DOHH2 (cell line): ENCODE results near the gene SH3TC2.

Experiments
- H3F3A ChIP-seq: fragments of 200-600 bp; sonication (generic), shearing (Covaris generic); 2 replicates; pipeline ENCODE4 v1.6.0; 2016; ENCODE audit warnings: antibody characterized with exemption, mild to moderate bottlenecking; ENCODE audit not compliant: control insufficient read depth, insufficient read depth
- H3K27ac ChIP-seq: fragments of 200-600 bp; sonication (generic); 2 replicates; pipeline ENCODE4 v1.5.1; 2014; ENCODE audit warnings: low read depth, mild to moderate bottlenecking, low read length, moderate library complexity
- H3K27me3 ChIP-seq: fragments of 200-600 bp; sonication (generic); 2 replicates; pipeline ENCODE4 v1.6.1; 2014; ENCODE audit warnings: mild to moderate bottlenecking, low read length, mixed read lengths; ENCODE audit not compliant: control insufficient read depth
- H3K36me3 ChIP-seq: fragments of 200-600 bp; sonication (generic); 2 replicates; pipeline ENCODE4 v1.6.1; 2014; ENCODE audit warnings: mild to moderate bottlenecking, low read length, moderate library complexity, mixed read lengths; ENCODE audit not compliant: control insufficient read depth
- H3K4me1 ChIP-seq: fragments of 200-600 bp; sonication (generic); 2 replicates; pipeline ENCODE4 v1.6.1; 2014; ENCODE audit warnings: mild to moderate bottlenecking, low read length, mixed read lengths; ENCODE audit not compliant: control insufficient read depth
- H3K4me2 ChIP-seq: fragments of 200-600 bp; sonication (generic); 2 replicates; pipeline ENCODE4 v1.6.0; 2014; ENCODE audit warnings: mild to moderate bottlenecking, low read length, moderate library complexity
- H3K4me3 ChIP-seq: fragments of 200-600 bp; sonication (generic); 2 replicates; pipeline ENCODE4 v1.5.1; 2014; ENCODE audit warnings: mild to moderate bottlenecking, low read length, mixed read lengths
- H3K79me2 ChIP-seq: fragments of 200-600 bp; sonication (generic); 2 replicates; pipeline ENCODE4 v1.6.1; 2014; ENCODE audit warnings: mild to moderate bottlenecking, low read length, mixed read lengths; ENCODE audit not compliant: control insufficient read depth
- H3K9me2 ChIP-seq: fragments of 200-600 bp; sonication (generic); replicated peaks from 2 replicates; pipeline ENCODE4 v1.6.1; 2014; ENCODE audit warnings: mild to moderate bottlenecking, low read length, mixed read lengths; ENCODE audit not compliant: control insufficient read depth
- H3K9me3 ChIP-seq: fragments of 200-600 bp; sonication (generic); 2 replicates; pipeline ENCODE4 v1.6.1; 2014; ENCODE audit warnings: antibody characterized with exemption, low read length, mixed read lengths; ENCODE audit not compliant: control insufficient read depth, insufficient read depth
- H4K20me1 ChIP-seq: fragments of 200-600 bp; sonication (generic); 2 replicates; pipeline ENCODE4 v1.6.0; 2014; ENCODE audit warnings: low read depth, mild to moderate bottlenecking, antibody characterized with exemption, low read length, moderate library complexity; ENCODE audit not compliant: control insufficient read depth, insufficient read depth
- EZH2phosphoT487 ChIP-seq: fragments of 200-600 bp; sonication (generic); IDR thresholded peaks from 2 replicates; pipeline ENCODE4 v1.6.1; 2017; ENCODE audit warnings: borderline replicate concordance, mild to moderate bottlenecking, antibody characterized with exemption, low read length, moderate library complexity, mixed read lengths
- TF ChIP-seq, protein P1 (sequence below): fragments of 200-600 bp; sonication (generic); IDR thresholded peaks from one replicate; pipeline ENCODE4 v1.5.1; 2014; ENCODE audit warnings: antibody characterized with exemption, mild to moderate bottlenecking, low read depth, low read length; ENCODE audit not compliant: poor library complexity, severe bottlenecking

The SH3TC2 gene

DNA sequence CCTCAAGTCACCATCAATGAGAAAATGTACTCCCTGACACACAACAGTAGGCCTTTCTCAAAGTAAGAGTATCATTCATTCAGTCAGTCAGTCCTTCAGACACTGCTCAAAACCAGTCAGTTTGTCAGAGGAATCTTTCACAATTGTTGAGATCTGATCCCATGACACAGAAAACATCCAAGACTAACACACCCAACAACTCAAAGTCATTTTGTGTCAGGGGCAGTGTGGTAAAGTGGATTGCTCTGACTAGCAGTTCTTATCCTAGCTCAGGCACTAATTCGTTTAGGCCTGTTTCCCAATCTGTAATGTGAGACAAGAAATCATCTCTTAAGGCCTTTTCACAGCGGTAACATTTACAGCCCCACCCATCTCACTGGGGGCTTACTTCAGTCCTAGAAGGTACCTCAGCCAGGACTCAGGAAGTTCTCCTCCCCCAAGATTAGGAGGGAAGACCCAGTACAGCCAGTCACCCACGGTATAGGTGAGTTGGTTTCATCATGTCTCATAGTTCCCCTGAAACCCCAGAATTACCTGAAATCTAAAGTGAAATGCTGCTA, 31.9 kb downstream of the SH3TC2 start:
- TF ChIP-seq, protein P1, sequence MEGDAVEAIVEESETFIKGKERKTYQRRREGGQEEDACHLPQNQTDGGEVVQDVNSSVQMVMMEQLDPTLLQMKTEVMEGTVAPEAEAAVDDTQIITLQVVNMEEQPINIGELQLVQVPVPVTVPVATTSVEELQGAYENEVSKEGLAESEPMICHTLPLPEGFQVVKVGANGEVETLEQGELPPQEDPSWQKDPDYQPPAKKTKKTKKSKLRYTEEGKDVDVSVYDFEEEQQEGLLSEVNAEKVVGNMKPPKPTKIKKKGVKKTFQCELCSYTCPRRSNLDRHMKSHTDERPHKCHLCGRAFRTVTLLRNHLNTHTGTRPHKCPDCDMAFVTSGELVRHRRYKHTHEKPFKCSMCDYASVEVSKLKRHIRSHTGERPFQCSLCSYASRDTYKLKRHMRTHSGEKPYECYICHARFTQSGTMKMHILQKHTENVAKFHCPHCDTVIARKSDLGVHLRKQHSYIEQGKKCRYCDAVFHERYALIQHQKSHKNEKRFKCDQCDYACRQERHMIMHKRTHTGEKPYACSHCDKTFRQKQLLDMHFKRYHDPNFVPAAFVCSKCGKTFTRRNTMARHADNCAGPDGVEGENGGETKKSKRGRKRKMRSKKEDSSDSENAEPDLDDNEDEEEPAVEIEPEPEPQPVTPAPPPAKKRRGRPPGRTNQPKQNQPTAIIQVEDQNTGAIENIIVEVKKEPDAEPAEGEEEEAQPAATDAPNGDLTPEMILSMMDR: no peak
- no peak for TF ChIP-seq EZH2phosphoT487
- no peaks in the 10 kb centered on the region for H3K9me3 ChIP-seq
- H3K9me2 ChIP-seq: no peaks in the 10 kb centered on the region
- no peak overlapping the region for H3K27ac ChIP-seq
- H3F3A ChIP-seq: no peaks in the 10 kb centered on the region
- no peaks in the 10 kb centered on the region for H3K79me2 ChIP-seq
- H3K27me3 ChIP-seq: peaks cover 6% of the 10 kb centered on the region; the same call in 1 of the 2 replicates
- no peak overlapping the region for H3K4me2 ChIP-seq
- no peaks in the 10 kb centered on the region for H3K4me1 ChIP-seq
- H3K36me3 ChIP-seq: no peaks in the 10 kb centered on the region
- no peaks in the 10 kb centered on the region for H4K20me1 ChIP-seq
- H3K4me3 ChIP-seq: no peak overlapping the region

DNA sequence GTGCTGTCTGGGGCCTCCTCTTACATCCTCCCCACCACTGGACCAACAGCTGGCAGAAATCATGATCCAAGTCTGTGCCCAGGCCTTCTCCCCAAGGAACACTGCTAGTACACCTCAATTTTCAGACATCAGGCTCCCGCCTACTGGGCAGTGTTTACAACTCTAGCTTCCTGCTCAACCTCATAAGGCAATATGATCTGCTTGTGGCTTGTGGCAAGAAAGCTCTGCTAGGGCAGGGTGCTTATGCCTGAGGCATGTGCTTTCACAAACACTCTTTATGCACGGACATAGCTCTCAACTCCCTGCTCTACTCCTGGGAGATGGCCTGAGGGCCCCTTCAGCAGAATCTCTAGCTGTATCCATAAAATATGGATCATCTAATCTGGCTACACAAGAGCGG, 32.5 kb downstream of the SH3TC2 start:
- H3F3A ChIP-seq: no peaks in the 10 kb centered on the region
- no peak overlapping the region for H3K4me3 ChIP-seq
- no peak for TF ChIP-seq EZH2phosphoT487
- TF ChIP-seq, protein P1: no peak
- no peak overlapping the region for H3K27ac ChIP-seq
- no peaks in the 10 kb centered on the region for H3K79me2 ChIP-seq
- no peaks in the 10 kb centered on the region for H3K9me3 ChIP-seq
- H3K27me3 ChIP-seq: peaks cover under 1% of the 10 kb centered on the region; the same call in 1 of the 2 replicates
- H3K9me2 ChIP-seq: no peaks in the 10 kb centered on the region
- no peak overlapping the region for H3K4me2 ChIP-seq
- no peaks in the 10 kb centered on the region for H3K36me3 ChIP-seq
- no peaks in the 10 kb centered on the region for H3K4me1 ChIP-seq
- H4K20me1 ChIP-seq: no peaks in the 10 kb centered on the region

DNA sequence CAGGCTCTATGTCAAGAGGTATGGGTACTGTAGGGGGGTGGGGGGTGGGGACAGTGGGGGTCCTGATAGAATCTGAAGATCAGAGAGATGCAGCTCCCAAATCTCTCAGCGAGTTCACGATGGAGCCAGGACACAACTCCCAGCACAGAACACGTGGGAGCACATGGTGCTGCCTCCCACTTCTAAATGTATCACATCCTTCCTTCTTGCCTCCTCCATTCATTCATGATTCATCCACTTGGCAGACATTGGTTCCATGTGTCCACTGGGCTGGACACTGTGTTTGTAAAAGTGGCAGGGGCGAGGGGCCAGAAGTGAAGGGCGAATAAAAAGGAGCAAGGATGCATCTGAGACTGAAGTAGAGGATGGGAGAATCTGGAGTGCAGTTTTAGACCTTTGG, 33.9 kb downstream of the SH3TC2 start:
- Histone ChIP-seq H3K27me3 (peaks cover 5% of the 10 kb centered on the region; the same call in 1 of the 2 replicates), H3K4me3 (no peak overlapping the region), H3K79me2 (no peaks in the 10 kb centered on the region), H4K20me1 (no peaks in the 10 kb centered on the region), H3K36me3 (no peaks in the 10 kb centered on the region), H3F3A (no peaks in the 10 kb centered on the region), H3K27ac (no peak overlapping the region), H3K4me2 (no peak overlapping the region), H3K9me2 (no peaks in the 10 kb centered on the region), H3K4me1 (no peaks in the 10 kb centered on the region), H3K9me3 (no peaks in the 10 kb centered on the region)
- no peak for TF ChIP-seq EZH2phosphoT487
- TF ChIP-seq, protein P1: no peak
